HepG2 (cell line): ENCODE measurements around the gene SERTAD2. TPM values are rescaled to one million over a fixed set of nuclear protein-coding genes. Genes with fewer than 3 reads are reported as not detected.

Source experiments
- HIVEP1 ChIP-seq: sonication (generic); formaldehyde crosslinking; IDR thresholded peaks from 2 replicates; pipeline ENCODE4 v1.4.0; 2020; ENCODE audit warnings: mild to moderate bottlenecking, missing genetic modification reagents
- MTA3 ChIP-seq: sonication (generic); formaldehyde crosslinking; IDR thresholded peaks from 2 replicates; pipeline ENCODE4 v1.4.0; 2020; ENCODE audit warnings: missing genetic modification reagents
- NFRKB ChIP-seq: fragments of 450-650 bp; IDR thresholded peaks from 2 replicates; pipeline ENCODE4 v1.6.1; 2017
- NR1H2 ChIP-seq: sonication (generic); formaldehyde crosslinking; IDR thresholded peaks from 2 replicates; pipeline ENCODE4 v1.8.1; 2022; ENCODE audit warnings: low read depth, missing genetic modification reagents, borderline replicate concordance
- POGZ ChIP-seq: sonication (generic); formaldehyde crosslinking; IDR thresholded peaks from 2 replicates; pipeline ENCODE4 v1.4.0; 2020; ENCODE audit warnings: mild to moderate bottlenecking, missing genetic modification reagents
- SMYD3 ChIP-seq: sonication (generic); formaldehyde crosslinking; IDR thresholded peaks from 2 replicates; pipeline ENCODE4 v1.8.1; 2023; ENCODE audit warnings: mild to moderate bottlenecking, missing genetic modification reagents
- STAG1 ChIP-seq: sonication (generic); formaldehyde crosslinking; IDR thresholded peaks from 2 replicates; pipeline ENCODE4 v1.4.0; 2020; ENCODE audit warnings: missing genetic modification reagents
- TEAD3 ChIP-seq: optimal IDR thresholded peaks from 2 replicates; pipeline ENCODE3; 2016; ENCODE audit warnings: borderline replicate concordance
- ZBTB3 ChIP-seq: sonication (generic); formaldehyde crosslinking; IDR thresholded peaks from 2 replicates; pipeline ENCODE4 v1.4.0; 2020; ENCODE audit warnings: low read depth, mild to moderate bottlenecking, moderate library complexity, missing genetic modification reagents, borderline replicate concordance
- ZMAT3 ChIP-seq: sonication (generic); formaldehyde crosslinking; conservative IDR thresholded peaks from 2 replicates; pipeline ENCODE4 v1.7.0; 2021; ENCODE audit warnings: missing genetic modification reagents
- ZNF207 ChIP-seq: fragments of 450-650 bp; IDR thresholded peaks from 2 replicates; pipeline ENCODE4 v1.6.1; 2016; ENCODE audit warnings: antibody characterized with exemption, borderline replicate concordance
- ZNF230 ChIP-seq: sonication (generic); formaldehyde crosslinking; IDR thresholded peaks from 2 replicates; pipeline ENCODE4 v1.4.0; 2020; ENCODE audit warnings: mild to moderate bottlenecking, missing genetic modification reagents
- ZNF256 ChIP-seq: sonication (generic); formaldehyde crosslinking; conservative IDR thresholded peaks from 2 replicates; pipeline ENCODE4 v1.4.0; 2020; ENCODE audit warnings: missing genetic modification reagents
- ZNF30 ChIP-seq: sonication (generic); formaldehyde crosslinking; IDR thresholded peaks from 2 replicates; pipeline ENCODE4 v1.5.0; 2020; ENCODE audit warnings: mild to moderate bottlenecking, missing genetic modification reagents
- ZNF367 ChIP-seq: sonication (generic); formaldehyde crosslinking; IDR thresholded peaks from 2 replicates; pipeline ENCODE4 v1.4.0; 2020; ENCODE audit warnings: missing genetic modification reagents, borderline replicate concordance
- ZNF572 ChIP-seq: sonication (generic); formaldehyde crosslinking; IDR thresholded peaks from 2 replicates; pipeline ENCODE4 v1.5.1; 2020; ENCODE audit warnings: mild to moderate bottlenecking, missing genetic modification reagents
- ZNF615 ChIP-seq: sonication (generic); formaldehyde crosslinking; IDR thresholded peaks from 2 replicates; pipeline ENCODE4 v1.5.0; 2020; ENCODE audit warnings: mild to moderate bottlenecking, missing genetic modification reagents, borderline replicate concordance
- polyA plus RNA-seq, 8 experiments: library from polyadenylated mRNA; depleted of rRNA in 3 of 8; stranded (reverse) in 7 of 8; unstranded in 1 of 8; fragments of >200 nt; fragmentation: Illumina TruSeq in 4 of 8; extraction: Trizol in 4 of 8; gene quantifications; 2 replicates each; pipeline versions ENCODE4 v1.2.1 to v1.2.3, GENCODE V29; 2011 to 2016; ENCODE audit warnings: low read depth in 4 of 8, missing spikeins in 1 of 8, mixed read lengths in 1 of 8; ENCODE audit not compliant: insufficient read depth in 1 of 8
- total RNA-seq, 5 experiments: library from RNA; depleted of rRNA; stranded (reverse); fragments of >200 nt; fragmentation: Illumina TruSeq; extraction: Trizol; gene quantifications; 2 replicates each; pipeline ENCODE4 v1.2.3, GENCODE V29; 2016; ENCODE audit warnings: low read depth in 1 of 5
- TF ChIP-seq, protein P1 (sequence below): sonication (generic); formaldehyde crosslinking; IDR thresholded peaks from 2 replicates; pipeline ENCODE4 v1.5.1; 2020; ENCODE audit warnings: mild to moderate bottlenecking, missing genetic modification reagents, moderate library complexity
- TF ChIP-seq, protein P2 (sequence below): sonication (generic); formaldehyde crosslinking; IDR thresholded peaks from 2 replicates; pipeline ENCODE4 v1.5.0; 2020; ENCODE audit warnings: missing genetic modification reagents
- TF ChIP-seq, protein P3 (sequence below): sonication (generic); formaldehyde crosslinking; conservative IDR thresholded peaks from 2 replicates; pipeline ENCODE4 v1.8.1; 2023; ENCODE audit warnings: missing genetic modification reagents
- TF ChIP-seq, protein P4 (sequence below): sonication (generic); formaldehyde crosslinking; IDR thresholded peaks from 2 replicates; pipeline ENCODE4 v1.5.0; 2020; ENCODE audit warnings: mild to moderate bottlenecking, missing genetic modification reagents, moderate library complexity
- TF ChIP-seq, protein P5 (sequence below): sonication (generic); formaldehyde crosslinking; IDR thresholded peaks from 2 replicates; pipeline ENCODE4 v1.9.0; 2022; ENCODE audit warnings: missing genetic modification reagents, mild to moderate bottlenecking, borderline replicate concordance
- TF ChIP-seq, protein P6 (sequence below): IDR thresholded peaks from 2 replicates; pipeline ENCODE4 v1.6.1; 2016; ENCODE audit warnings: low read depth, borderline replicate concordance

Gene SERTAD2
- total and polyA plus RNA-seq, 2 of the 13 experiments (the other 11 are each of a cell fraction or from before 2014, with no cell fraction given), result 6.7 to 22.6 TPM

DNA sequence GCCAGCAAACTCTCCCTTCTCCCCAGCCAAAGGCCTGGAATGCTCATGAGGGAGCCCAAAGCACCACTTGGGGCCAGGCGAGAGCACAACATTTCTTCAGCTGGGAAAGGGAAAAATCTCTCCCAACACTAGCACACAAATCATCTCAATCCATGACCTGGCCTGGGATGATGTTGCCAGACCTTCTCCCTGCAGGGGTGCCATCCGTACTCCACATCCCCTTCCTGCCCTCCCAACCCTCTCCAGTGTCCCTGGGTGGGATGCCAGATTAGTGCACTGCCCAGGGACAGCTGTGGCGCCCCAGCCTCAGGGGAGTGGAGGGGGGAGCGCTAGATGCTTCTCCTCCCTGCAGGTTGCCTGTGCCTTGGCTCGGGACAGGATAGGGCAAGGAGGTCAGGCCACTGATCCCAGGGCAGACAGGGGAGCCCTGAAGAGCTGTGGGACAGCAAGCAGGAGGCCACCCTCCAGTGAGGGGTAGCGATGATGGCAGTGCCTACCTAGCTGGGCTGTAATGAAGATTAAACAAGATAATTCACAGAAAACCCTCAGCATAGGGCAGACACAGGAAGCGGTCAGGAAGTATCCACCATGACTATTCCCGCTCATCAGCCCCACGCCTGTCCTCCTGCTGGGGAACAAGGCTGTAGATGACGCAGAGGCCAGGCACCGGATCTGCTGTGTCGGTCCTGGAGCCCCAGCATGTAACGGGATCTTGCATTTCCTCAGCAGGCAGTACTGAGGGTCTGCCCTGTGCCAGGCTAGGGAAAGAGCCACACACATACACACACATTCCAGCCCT, 31.1 kb downstream of the SERTAD2 start (continued):
- TF ChIP-seq NR1H2, result 0 out of 2 replicates have a peak, but pooled peaks have one; percentile 26
- no peak for TF ChIP-seq ZMAT3 (CRISPR knock-in tag)
- TF ChIP-seq STAG1 (CRISPR knock-in tag), result peak; percentile 74
- no peak for TF ChIP-seq ZBTB3 (CRISPR knock-in tag)
- TF ChIP-seq, protein P1, sequence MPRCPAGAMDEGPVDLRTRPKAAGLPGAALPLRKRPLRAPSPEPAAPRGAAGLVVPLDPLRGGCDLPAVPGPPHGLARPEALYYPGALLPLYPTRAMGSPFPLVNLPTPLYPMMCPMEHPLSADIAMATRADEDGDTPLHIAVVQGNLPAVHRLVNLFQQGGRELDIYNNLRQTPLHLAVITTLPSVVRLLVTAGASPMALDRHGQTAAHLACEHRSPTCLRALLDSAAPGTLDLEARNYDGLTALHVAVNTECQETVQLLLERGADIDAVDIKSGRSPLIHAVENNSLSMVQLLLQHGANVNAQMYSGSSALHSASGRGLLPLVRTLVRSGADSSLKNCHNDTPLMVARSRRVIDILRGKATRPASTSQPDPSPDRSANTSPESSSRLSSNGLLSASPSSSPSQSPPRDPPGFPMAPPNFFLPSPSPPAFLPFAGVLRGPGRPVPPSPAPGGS (CRISPR knock-in tag), result no peak
- no peak for TF ChIP-seq ZNF207
- no peak for TF ChIP-seq ZNF230 (CRISPR knock-in tag)
- TF ChIP-seq, protein P2, sequence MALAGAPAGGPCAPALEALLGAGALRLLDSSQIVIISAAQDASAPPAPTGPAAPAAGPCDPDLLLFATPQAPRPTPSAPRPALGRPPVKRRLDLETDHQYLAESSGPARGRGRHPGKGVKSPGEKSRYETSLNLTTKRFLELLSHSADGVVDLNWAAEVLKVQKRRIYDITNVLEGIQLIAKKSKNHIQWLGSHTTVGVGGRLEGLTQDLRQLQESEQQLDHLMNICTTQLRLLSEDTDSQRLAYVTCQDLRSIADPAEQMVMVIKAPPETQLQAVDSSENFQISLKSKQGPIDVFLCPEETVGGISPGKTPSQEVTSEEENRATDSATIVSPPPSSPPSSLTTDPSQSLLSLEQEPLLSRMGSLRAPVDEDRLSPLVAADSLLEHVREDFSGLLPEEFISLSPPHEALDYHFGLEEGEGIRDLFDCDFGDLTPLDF (CRISPR knock-in tag), result no peak
- TF ChIP-seq MTA3 (CRISPR knock-in tag), result no peak
- TF ChIP-seq, protein P3, sequence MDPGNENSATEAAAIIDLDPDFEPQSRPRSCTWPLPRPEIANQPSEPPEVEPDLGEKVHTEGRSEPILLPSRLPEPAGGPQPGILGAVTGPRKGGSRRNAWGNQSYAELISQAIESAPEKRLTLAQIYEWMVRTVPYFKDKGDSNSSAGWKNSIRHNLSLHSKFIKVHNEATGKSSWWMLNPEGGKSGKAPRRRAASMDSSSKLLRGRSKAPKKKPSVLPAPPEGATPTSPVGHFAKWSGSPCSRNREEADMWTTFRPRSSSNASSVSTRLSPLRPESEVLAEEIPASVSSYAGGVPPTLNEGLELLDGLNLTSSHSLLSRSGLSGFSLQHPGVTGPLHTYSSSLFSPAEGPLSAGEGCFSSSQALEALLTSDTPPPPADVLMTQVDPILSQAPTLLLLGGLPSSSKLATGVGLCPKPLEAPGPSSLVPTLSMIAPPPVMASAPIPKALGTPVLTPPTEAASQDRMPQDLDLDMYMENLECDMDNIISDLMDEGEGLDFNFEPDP, result peak; percentile 89; the same call in 1 of the 2 replicates
- TF ChIP-seq TEAD3, result peak; percentile 88
- TF ChIP-seq ZNF367 (CRISPR knock-in tag), result no peak
- TF ChIP-seq, protein P4, sequence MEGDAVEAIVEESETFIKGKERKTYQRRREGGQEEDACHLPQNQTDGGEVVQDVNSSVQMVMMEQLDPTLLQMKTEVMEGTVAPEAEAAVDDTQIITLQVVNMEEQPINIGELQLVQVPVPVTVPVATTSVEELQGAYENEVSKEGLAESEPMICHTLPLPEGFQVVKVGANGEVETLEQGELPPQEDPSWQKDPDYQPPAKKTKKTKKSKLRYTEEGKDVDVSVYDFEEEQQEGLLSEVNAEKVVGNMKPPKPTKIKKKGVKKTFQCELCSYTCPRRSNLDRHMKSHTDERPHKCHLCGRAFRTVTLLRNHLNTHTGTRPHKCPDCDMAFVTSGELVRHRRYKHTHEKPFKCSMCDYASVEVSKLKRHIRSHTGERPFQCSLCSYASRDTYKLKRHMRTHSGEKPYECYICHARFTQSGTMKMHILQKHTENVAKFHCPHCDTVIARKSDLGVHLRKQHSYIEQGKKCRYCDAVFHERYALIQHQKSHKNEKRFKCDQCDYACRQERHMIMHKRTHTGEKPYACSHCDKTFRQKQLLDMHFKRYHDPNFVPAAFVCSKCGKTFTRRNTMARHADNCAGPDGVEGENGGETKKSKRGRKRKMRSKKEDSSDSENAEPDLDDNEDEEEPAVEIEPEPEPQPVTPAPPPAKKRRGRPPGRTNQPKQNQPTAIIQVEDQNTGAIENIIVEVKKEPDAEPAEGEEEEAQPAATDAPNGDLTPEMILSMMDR (CRISPR knock-in tag), result peak; percentile 69
- no peak for TF ChIP-seq POGZ
- TF ChIP-seq, protein P5, sequence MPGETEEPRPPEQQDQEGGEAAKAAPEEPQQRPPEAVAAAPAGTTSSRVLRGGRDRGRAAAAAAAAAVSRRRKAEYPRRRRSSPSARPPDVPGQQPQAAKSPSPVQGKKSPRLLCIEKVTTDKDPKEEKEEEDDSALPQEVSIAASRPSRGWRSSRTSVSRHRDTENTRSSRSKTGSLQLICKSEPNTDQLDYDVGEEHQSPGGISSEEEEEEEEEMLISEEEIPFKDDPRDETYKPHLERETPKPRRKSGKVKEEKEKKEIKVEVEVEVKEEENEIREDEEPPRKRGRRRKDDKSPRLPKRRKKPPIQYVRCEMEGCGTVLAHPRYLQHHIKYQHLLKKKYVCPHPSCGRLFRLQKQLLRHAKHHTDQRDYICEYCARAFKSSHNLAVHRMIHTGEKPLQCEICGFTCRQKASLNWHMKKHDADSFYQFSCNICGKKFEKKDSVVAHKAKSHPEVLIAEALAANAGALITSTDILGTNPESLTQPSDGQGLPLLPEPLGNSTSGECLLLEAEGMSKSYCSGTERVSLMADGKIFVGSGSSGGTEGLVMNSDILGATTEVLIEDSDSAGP, result 0 out of 2 replicates have a peak, but pooled peaks have one; percentile 37
- 0 out of 2 replicates have a peak, but pooled peaks have one; percentile 41 for TF ChIP-seq ZNF572 (CRISPR knock-in tag)
- TF ChIP-seq NFRKB, result no peak
- TF ChIP-seq, protein P6, sequence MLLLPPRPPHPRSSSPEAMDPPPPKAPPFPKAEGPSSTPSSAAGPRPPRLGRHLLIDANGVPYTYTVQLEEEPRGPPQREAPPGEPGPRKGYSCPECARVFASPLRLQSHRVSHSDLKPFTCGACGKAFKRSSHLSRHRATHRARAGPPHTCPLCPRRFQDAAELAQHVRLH, result no peak
- TF ChIP-seq ZNF256, result no peak
- no peak for TF ChIP-seq HIVEP1
- TF ChIP-seq ZNF30 (CRISPR knock-in tag), result no peak
- TF ChIP-seq SMYD3, result no peak
- TF ChIP-seq ZNF615 (CRISPR knock-in tag), result no peak
